GM19023 (cell line): ENCODE results near the gene PIGC.

Experiments used
- ATAC-seq: cut with Tn5 transposase; IDR thresholded peaks from one replicate; pipeline ENCODE4 v1.9.1; 2021; ENCODE audit warnings: mild to moderate bottlenecking, moderate library complexity; ENCODE audit not compliant: unreplicated experiment

The PIGC gene

DNA sequence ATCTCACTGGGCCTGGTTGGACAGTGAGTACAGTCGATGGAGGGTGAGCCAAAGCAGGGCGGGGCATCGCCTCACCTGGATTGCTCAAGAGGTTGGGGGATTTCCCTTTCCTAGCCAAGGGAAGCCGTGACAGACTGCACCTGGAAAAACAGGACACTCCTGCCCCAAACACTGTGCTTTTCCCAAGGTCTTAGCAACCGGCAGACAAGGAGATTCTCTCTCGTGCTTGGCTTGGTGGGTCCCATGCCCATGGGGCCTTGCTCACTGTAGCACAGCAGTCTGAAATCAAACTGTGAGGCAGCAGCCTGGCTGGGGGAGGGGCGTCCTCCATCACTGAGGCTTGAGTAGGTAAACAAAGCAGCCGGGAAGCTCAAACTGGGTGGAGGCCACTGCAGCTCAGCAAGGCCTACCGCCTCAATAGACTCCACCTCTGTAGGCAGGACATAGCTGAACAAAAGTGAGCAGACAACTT is 12.1 kb downstream of the PIGC start:
- no peak for ATAC-seq

DNA sequence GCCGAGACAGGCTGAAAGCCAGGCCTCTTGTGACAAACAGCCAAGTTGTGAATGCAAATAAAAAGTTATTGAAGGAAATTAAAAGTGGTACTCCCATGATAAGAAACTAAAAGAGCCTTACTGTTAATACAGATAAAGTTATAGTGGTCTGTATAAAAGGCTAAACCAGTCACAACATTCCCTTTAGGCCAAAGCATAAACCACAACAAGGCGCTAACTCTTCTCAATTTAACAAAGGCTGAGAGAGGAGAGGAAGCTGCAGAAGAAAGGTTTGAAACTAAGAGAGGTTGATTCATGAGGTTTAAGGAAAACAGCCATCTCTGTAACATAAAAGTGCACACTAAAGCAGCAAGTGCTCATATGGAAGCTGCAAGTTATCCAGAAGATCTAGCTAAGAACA is 12.7 kb downstream of the PIGC start:
- no peak for ATAC-seq

DNA sequence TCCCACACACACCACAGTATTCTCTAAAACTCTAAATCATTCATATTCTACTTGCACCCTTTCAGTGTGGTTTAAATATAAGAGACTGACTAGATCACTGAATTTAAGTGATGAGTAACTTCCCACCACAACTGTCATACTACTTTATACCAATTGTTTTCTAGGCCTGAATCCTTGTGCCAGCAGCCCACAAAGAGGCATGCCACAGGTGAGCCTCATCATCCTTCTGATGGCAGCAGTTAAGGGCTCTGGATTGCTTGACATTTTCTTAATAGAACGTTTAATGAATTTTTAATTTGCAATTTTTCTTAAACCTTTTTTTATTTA is 13.8 kb downstream of the PIGC start:
- no peak for ATAC-seq

DNA sequence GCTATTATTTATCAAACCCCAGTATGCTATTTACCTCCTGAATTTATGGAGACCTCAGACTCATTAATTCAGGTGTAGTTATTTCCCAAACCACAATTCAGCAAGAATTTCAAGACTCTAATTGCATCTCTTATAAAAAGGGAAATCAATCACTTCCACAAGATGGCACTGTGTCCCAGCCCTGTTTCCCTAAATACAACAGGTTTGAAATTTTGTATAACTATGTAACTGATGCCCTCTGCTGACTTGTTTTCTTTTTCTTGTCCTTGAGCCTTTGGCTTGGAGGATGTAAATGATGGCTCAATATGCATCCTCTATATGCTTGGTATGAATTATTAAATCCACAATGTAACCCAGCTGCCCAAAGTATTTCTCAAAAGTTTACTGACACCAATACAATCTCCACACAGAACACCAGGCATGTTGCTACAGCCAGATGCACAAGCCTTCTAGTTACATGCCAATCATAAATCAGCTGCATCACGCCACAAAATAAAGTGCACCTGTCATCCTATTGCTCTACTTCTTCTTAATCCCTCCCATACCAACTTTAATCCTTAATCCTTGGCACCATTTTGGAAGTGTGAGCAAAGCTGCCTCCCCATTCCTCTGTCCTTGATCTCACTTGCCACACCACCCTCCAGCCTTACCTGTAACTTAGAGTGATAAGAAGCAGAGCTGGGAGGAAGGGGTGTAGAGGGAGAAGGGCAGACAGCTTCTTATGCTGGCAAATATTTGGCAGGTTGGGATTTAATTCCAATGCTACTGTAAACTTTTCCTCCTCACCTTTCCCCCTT is 14.3 kb downstream of the PIGC start:
- no peak for ATAC-seq

DNA sequence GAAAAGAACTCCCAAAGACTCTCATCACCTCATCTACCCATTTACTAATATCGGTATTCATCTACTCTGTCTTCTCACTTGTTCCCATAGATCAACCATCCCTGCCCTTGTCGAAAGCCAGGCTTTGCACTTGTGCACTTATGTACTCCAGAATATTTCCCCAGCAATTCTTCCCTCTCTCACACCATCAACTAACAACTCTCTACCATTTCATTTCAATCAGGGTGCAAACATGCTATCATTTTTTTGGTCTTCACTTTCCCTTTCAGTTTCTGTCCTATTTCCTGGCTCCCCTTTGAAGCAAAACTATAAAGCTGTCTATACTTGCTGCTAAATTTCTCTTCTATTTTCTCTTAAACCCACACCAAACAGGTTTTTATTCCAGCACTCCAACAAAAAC is 16.7 kb downstream of the PIGC start:
- ATAC-seq: no peak

DNA sequence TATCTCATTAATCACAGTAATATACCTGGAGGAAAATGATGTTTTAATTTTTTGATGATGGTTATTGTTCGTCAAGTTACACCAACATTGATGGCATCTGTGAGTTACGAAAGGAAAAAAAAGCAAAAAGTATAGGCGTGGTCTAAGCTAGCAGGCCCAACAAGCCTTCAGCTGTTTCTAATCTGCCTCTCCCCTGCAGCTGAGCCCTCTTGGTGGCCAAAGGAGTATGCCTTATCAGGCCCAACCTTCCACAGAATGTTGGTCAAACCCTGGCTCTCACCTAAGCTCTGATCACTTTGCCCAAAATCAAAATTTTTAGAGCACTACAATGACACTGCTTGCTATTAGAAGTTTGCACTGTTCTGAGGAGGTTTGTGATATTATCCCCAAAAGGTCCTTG is 18.5 kb downstream of the PIGC start:
- ATAC-seq: no peak

DNA sequence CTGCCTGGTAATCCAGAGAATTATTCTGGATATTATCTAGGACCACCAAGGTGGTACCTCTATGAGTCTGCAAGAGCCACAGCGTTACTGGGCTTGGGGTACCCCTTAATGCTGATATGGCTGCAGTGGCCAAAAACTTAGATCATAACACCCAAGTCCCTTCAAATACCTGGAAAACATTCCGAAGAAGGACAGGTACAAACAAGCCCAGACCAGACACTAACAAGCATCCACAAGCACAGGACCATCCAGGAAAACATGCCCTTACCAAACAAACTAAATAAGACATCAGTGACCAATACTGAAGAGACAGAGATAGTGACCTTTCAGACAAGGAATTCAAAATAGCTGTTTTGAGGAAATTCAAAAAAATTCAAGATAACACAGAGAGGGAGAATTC is 20.5 kb downstream of the PIGC start:
- no peak for ATAC-seq

DNA sequence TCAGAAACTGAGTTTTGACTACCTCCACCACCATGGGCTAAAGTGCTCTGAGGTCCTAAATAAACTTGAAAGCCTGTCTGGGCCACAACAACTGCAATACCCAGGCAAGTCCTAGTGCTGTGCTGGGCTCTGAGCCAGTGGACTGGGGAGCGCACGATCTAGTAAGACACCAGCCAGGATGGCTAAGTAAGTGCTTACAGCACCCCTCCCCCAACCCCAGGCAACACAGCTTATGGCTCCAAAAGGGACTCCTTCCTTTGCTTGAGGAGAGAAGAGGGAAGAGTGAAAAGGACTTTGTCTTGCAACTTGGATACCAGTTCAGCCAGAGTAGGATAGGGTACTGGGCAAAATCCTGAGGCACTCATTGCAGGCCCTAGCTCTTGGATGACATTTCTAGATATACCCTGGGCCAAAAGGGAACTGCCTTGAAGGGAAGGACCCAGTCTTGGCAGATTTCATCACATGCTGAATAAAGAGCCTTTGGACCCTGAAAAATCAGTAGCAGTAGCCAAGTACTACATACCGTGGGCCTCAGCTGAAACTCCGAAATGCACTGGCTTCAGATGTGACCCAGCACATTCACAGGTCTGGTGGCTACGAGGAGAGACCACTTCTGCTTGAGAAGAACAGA is 21.8 kb downstream of the PIGC start:
- ATAC-seq: no peak

DNA sequence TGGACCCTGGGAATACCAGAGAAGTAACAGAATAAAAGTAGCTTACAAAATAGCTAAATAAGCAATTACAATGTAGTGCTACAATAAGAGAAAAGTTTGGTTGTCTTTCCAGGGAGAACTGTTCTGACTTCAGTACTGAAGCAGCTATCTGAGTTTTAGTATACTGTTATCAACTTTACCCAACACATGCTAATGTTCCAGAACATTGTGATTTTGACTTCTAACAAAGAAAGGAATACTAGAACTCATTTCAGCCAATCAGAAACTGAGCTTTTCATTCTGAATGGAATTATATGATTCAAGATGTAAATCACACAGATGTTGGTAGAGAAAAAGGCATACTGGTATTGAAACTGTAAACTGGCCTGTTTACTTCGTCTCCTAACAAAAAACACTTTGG is 23.5 kb downstream of the PIGC start, which contains the start of gene C1orf105:
Gene C1orf105 (plus strand): TSS at position 301 of the 400 bp plus-strand sequence. CDS start 201 bp downstream, outside the sequence.
- ATAC-seq: no peak

DNA sequence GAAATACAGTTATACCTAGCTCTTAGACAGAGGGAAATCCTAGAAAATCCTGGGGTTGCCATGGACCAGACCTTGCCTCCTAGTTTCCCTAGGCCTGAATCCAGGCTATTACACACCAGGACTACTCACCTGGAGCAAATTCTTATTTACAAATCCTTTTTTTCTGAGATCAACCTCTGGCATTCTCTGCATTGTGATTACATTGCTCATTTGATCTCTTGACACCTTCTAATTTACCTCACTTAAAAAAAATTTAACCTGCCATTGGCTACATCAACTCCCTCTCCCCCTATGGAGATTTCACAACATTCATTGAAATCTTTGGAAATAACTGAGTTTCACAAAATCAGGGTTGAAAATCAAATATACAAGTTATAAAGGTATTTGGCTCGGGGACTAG is 26.3 kb downstream of the PIGC start:
- no peak for ATAC-seq

DNA sequence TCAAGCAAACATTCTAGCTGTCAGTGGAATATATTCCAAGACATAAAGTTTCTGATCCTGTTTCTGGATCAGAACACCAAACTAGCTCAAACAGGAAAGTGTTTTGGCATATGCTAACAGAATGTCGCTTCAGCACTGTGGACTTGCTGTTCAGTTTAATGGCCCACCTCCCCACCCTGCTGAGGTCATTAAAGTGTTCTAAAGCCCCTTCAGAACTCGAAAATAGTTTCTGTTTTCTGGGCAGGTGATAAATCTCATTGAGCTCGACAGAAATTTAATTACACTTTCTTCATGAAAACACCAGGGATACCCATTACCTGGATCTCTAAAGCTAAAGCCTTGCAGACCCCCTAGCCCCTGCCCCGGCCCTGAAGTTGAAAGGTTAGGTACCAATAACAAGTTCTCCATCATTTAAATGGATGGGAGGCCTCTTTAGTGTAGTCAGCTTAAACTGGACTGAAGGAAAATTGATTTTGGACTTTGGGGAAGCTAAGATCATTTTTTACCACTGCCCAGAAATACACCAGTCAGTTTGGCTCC is 27.3 kb downstream of the PIGC start:
- ATAC-seq: no peak

DNA sequence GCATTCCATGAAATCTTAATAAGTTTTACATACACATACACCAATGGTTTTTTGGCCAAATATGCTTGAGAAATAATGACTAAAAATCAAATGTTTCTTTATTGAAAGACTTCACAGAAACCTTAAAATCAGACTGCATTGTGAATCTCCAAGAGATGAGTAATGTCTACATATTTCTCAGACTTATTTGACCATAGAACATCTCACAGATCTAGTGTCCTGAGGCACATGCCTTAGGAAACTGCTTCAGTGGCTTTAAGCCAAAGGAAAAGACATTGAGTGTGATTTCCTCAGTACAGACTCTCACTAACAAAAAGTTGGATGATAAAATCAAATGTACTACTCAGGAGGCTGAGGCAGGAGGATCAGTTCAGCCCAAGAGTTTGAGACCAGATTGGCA is 29.5 kb downstream of the PIGC start:
- no peak for ATAC-seq

DNA sequence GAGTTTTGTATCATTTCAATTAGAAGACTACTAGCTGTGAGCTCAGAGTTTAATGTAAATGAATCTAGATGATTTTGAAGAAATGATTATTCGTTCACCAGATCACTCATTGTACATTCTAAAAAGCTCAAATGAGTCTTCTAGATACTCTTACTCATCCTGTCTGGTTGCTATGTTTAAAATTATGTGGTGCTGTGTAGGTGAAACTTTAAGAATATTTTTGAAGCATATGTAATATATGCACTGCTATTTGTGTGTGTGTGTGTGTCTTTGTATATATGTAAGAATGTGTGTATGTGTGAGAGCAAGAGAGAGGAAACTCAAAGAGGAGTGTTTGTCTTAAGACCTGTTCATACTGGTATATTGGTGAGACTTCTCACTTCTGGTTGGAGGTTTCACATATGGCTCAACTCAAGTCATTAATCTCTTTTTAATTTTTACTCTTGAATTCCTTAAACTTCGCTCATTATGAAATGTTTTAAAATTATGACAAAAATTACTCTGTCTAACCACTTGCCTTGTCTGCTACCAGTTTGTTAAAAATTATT is 32.0 kb downstream of the PIGC start:
- ATAC-seq: no peak

DNA sequence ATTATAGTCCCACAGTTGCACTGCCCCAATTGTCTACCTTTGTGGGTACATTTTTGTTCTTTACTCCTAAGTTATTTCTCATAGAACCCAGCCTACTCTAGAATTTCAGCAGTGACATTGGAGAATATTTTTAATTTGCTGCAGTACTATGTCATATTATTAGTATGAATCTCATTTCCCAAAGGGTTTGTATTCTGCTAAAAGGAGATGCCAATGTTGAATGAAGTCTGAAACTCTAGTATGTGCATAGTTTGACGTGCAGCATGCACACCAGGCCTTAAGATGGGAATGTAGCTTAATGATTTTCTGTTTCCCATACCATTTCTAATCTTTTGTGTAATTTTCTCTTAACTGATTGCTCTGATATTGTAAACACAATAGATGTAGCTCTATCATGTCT is 33.8 kb downstream of the PIGC start:
- ATAC-seq: no peak

DNA sequence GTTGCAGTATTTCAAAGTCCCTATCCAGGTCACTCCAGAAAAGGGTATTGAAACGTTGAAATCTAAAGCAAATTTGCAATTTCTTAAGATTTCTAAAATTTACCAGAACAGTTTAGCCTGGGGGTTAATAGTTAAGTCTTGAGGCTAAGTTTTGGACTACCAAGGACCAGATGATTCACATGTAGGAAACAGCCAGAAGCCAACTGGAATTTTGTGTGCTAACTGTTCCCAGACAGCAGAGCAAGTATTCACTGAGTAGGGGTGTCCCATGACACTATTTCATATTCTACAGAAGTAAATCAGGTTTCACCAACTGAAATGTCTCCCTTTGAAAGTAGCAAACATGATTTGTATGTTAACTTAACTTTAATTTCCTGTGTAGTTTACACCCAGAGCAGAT is 34.9 kb downstream of the PIGC start:
- ATAC-seq: no peak

DNA sequence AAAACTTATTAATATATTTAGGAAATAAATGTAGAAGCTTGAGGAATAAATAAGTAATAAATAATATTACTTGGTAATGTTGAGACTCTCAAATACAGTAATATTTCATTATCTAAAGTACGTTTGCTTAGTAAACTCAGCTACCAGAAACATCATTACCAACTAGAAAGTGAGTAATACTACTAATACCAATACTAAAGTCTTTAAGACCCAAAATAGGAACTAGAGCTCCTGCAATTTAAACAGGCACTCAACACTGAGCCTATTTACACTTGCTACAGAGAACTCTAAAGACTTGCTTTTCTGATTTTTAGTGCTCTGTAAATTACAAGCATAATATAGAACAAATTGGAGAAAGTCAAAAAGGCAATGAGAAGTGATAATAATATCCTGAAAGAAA is 36.9 kb downstream of the PIGC start:
- no peak for ATAC-seq

DNA sequence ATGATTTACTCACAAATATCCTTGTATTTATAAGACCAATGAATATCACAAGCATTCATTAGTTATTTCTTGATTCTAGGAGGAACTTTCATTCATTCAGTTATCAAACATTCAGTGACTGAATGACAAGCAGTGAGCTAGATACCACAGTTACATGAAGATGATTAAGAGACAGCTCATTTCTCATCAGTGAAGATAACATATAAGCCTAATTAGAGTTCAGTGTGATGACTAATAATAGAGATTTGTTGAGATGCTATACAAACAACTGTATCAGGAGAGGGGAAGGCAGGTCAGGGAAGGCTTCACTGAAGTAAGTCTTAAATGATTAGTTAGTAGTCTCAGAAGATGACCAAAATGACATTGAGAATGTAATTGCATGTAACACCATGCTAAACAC is 38.0 kb downstream of the PIGC start:
- no peak for ATAC-seq

DNA sequence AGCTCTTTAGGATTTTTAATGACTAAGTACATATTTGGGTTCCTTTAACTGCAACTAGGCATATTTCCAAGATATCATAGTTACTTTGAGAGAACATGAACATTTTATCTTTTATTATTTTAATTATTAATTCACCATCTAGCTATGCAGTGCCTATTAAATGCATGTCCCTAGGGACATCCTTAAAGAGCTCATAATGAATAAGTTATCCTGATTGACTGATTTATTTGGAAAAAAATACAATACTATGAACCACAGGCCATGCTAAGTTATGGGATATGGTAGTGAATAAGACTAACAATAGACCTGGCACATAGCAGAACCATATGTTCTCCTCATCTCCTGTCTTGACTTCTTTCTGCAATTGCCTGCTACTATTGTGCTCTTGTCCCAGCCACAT is 39.7 kb downstream of the PIGC start:
- ATAC-seq: no peak

DNA sequence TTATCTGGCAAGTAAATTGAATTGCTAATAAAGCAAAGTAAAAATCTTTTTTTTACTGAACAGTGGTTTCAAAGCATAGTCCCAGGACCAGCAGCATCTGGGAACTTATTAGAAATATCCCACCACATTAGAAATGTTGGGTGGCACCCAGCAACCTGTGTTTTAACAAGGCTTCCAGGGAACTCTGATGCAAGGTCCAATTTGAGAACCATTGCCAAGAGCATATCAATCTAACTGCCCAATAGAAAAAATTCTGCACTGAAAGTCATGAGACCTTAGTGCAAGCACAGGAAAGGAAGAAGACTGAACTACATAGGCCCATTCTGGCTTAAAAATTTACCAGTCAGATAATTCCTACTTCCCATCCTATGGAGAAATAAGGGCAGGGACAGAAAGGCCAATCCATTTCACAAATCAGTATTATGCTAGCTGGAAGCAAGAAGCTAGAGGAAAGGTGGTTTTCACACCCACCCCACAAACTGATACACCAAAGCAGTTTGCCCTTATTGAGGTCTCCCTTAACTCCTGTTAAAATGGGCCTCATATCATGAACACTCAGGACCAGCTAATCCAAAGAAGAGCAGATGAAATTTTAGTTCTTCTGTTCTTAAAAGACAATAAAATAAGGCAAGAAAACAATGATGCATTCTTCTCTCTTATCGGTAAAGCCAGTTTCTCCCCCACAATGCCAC is 40.8 kb downstream of the PIGC start:
- no peak for ATAC-seq

DNA sequence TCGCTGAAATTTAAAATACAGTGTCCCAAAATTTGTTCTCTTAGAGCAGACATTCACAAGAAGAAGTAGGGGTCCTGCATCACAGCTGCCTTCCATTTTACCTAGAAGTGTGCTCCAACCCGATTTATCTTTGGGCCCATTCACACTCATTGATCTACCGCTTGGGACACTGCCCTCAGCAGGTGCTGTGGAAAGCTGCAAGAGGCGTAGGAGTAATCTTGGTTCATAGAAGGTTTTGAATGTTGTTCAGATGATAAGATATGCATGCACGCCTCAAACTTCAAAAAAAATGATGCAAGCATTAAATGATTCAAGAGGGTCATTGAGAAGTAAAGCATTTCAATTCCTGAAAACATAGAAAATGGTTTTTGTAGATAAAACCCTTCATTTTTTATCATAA is 42.0 kb downstream of the PIGC start:
- ATAC-seq: no peak

DNA sequence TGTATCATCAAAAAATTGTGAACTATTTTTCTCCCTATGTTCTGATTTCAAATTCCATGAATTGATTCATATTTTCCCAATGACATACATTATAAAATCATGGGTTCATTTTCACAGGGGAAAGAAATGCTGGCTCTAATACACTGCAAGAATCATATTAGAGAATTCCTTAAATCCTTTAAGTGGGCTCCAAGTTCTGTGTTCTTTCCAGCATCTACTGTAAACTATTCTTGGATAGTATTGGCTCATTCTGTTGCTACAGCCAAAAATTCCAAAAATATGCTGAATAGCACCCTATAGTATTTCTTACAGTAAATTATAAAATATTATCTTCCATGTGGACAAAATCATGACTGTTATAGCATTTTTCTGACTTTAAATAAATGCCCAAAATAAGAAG is 42.4 kb downstream of the PIGC start:
- no peak for ATAC-seq

DNA sequence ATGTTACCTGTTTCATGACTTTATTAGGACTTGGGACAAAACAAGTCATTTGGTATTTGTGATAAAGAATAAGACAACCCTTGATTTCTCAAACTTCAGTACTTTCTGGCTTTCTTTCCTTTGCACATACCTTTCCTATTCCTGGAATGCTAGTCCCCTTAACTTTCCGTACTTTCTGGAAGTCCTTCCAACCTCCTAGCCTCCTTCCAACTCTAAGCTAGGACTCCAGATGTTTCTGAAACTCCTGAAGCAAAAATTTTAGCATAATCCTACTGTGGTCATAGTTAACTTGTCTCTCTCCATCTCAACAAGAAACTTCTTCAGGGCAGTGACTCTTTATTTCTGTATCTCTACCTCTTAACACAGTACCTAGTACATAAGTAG is 43.2 kb downstream of the PIGC start:
- ATAC-seq: no peak
